ENCODE measurements around the gene TMEM126A. TPM values are rescaled to one million over a fixed set of nuclear protein-coding genes. Genes with fewer than 3 reads are reported as not detected.
"Not testable (repeated sequence)": the region's sequence is repeated elsewhere in the genome, so short reads cannot be mapped to it uniquely, and the experiment has no call there.

TMEM126A gene
- total RNA-seq, 1 donor from 2014 or later = 22.7 TPM

DNA sequence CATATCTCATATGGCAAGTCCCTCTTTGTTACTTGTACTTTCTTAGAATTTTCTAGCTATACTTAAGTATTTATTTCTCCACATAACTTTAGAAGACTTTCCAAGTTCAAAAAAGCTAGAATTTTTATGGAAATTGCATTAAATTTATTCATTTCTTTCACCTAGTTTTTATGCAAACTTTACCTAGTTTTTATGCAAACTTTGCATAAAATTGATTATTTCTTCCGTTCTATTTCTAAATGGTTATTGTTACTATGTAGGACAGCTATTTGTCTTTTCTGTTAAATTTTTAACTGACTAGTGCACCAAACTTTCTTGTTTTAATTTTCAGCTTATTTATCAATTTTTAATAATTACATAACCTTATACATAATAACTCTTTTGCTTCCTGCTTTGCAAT lies 20.4 kb downstream of the TMEM126A start:
- Mint-ChIP-seq H3K27ac (no peak overlapping the region), H3K36me3 (peaks cover 10% of the 10 kb centered on the region), H3K9me3 (no peaks in the 10 kb centered on the region), H3K4me3 (no peak overlapping the region), H3K4me1 (ENCODE audit: unreplicated experiment) (peaks cover 4% of the 10 kb centered on the region), H3K27me3 (no peaks in the 10 kb centered on the region)
- no peak for DNase-seq (ENCODE audit: extremely low spot score, unreplicated experiment)
- TF ChIP-seq CTCF (conservative IDR thresholded peaks at IDR 0.05) = no peak

- not testable (repeated sequence) for H3K36me3 Mint-ChIP-seq; H3K4me1 Mint-ChIP-seq (ENCODE audit: unreplicated experiment); DNase-seq (ENCODE audit: extremely low spot score, unreplicated experiment); H3K9me3 Mint-ChIP-seq; H3K27ac Mint-ChIP-seq; H3K4me3 Mint-ChIP-seq; H3K27me3 Mint-ChIP-seq
Observed at GRCh38 chr11:85670949-85671663, 23.3 kb downstream of the TMEM126A start.

DNA sequence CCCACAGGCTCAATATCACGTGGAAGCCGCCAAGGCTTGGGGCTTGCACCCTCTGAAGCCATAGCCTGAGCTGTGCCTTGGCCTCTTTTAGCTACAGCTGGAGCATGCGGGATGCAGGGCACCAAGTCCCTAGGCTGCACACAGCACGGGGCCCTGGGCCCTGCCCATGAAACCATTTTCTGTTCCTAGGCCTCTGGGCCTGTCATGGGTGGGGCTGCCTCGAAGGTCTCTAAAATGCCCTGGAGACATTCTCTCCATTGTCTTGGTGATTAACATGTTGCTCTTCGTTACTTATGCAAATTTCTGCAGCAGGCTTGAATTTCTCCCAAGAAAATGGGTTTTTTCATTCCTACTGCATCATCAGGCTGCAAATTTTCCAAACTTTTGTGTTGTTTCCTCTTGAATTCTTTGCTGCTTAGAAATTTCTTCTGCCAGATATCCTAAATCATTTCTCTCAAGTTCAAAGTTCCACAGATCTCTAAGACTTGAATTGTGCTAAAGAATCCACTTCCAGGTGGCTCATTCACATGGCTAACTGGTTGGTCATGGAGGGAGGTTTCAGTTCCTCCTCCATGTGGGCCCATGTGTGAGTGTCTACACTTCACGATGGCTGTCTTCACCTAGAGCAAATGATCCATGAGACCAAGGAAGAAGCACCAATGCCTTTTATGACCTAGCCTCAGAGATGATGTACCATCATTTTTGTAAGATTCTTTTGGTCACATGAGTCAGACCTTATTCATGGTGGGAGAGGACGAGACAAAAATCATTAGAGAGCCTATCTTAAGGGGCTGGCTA lies 24.5 kb downstream of the TMEM126A start:
- no peak for DNase-seq (ENCODE audit: extremely low spot score, unreplicated experiment)
- no peak for TF ChIP-seq CTCF (conservative IDR thresholded peaks at IDR 0.05)
- Mint-ChIP-seq H3K4me3 (no peak overlapping the region), H3K4me1 (ENCODE audit: unreplicated experiment) (no peaks in the 10 kb centered on the region), H3K27ac (no peak overlapping the region), H3K27me3 (peaks cover 6% of the 10 kb centered on the region), H3K9me3 (no peaks in the 10 kb centered on the region), H3K36me3 (no peaks in the 10 kb centered on the region)

DNA sequence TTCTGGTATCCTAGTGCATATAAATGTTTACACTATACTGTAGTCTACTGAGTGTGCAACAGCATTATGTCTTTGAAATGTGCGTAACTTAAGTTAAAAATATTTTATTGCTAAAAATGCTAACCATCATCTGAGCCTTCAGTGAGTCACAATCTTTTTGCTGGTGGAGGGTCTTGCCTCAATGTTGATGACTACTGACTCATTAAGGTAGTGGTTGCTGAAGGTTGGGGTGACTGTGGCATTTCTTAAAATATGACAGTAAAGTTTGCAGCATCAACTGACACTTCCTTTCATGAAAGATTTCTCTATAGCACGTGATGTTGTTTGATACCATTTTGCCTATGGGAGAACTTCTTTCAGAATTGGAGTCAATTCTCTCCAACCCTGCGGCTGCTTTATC lies 25.6 kb downstream of the TMEM126A start:
- Mint-ChIP-seq H3K36me3 (no peaks in the 10 kb centered on the region), H3K4me1 (ENCODE audit: unreplicated experiment) (no peaks in the 10 kb centered on the region), H3K27me3 (peaks cover 6% of the 10 kb centered on the region), H3K9me3 (no peaks in the 10 kb centered on the region), H3K4me3 (no peak overlapping the region), H3K27ac (no peak overlapping the region)
- DNase-seq (ENCODE audit: extremely low spot score, unreplicated experiment) = no peak
- TF ChIP-seq CTCF (conservative IDR thresholded peaks at IDR 0.05) = no peak

DNA sequence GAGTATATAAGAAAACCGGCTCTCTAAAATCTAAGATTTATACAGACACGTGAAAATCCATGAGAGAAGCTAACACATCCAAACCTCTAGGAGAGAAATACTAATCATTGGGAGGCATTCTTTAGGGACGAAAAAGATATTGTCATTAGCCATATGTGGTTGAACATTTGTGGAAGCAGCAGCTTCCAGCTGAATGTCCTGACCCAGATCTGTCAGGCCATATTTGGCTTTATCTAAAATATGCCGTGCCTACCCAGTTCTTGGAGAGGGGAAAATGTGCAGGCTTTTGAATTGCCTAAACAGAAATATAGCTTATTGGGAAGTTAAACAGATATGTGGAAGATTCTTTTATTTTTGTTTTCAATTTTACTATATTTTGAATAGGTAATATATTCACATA lies 31.8 kb downstream of the TMEM126A start:
- DNase-seq (ENCODE audit: extremely low spot score, unreplicated experiment) = no peak
- Mint-ChIP-seq H3K4me1 (ENCODE audit: unreplicated experiment) (no peaks in the 10 kb centered on the region), H3K36me3 (no peaks in the 10 kb centered on the region), H3K4me3 (no peak overlapping the region), H3K9me3 (no peaks in the 10 kb centered on the region), H3K27ac (no peak overlapping the region), H3K27me3 (no peaks in the 10 kb centered on the region)
- TF ChIP-seq CTCF (conservative IDR thresholded peaks at IDR 0.05) = no peak

DNA sequence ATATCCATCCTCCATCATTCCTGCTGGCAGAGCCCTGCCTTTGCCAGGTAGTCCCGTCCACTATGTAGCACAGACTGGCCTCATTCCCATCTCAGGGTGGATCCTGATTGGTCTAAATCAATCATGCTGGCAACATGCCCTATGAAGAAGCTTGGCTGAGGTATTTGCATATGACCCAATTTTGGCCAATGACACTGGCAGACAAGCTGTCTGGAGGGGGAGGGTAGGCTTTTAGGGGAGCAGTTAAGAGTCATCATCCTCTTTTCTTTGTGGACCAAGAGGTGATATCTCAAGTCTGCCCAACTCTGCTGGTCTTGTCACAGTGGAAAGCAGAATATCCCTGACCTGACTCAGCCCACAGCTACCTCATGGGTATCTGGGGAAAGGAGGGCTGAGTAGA lies 33.1 kb downstream of the TMEM126A start:
- Mint-ChIP-seq H3K27ac (no peak overlapping the region), H3K27me3 (no peaks in the 10 kb centered on the region), H3K4me3 (no peak overlapping the region), H3K9me3 (no peaks in the 10 kb centered on the region), H3K4me1 (ENCODE audit: unreplicated experiment) (peaks cover 4% of the 10 kb centered on the region), H3K36me3 (no peaks in the 10 kb centered on the region)
- TF ChIP-seq CTCF (conservative IDR thresholded peaks at IDR 0.05) = no peak
- DNase-seq (ENCODE audit: extremely low spot score, unreplicated experiment) = no peak

All from type B pancreatic cell (in vitro differentiated cells).